Endodermal cell (in vitro differentiated cells): Measurements from ENCODE around the gene PARP8. TPM values are rescaled to one million over a fixed set of nuclear protein-coding genes. Genes with fewer than 3 reads are reported as not detected.

ENCODE experiments used
- DNase-seq: peaks from one replicate; pipeline ENCODE4 v3.0.0-alpha.2; 2017
- H3K27ac ChIP-seq: 2 replicates; pipeline ENCODE4 v1.5.1; 2013; ENCODE audit warnings: mild to moderate bottlenecking, low read depth, low read length, moderate library complexity
- H3K27me3 ChIP-seq: 2 replicates; pipeline ENCODE4 v1.6.1; 2013; ENCODE audit warnings: mild to moderate bottlenecking, low read length, moderate library complexity; ENCODE audit not compliant: insufficient read depth, control insufficient read depth, poor library complexity, severe bottlenecking
- H3K36me3 ChIP-seq: 2 replicates; pipeline ENCODE4 v1.7.0; 2013; ENCODE audit warnings: mild to moderate bottlenecking, low read length, moderate library complexity; ENCODE audit not compliant: control insufficient read depth, insufficient read depth
- H3K4me1 ChIP-seq: one replicate; pipeline ENCODE4 v1.7.0; 2013; ENCODE audit warnings: low read length; ENCODE audit not compliant: control insufficient read depth, insufficient read depth
- H3K4me3 ChIP-seq: 2 replicates; pipeline ENCODE4 v1.5.1; 2013; ENCODE audit warnings: mild to moderate bottlenecking, low read length, moderate library complexity
- H3K9ac ChIP-seq: 2 replicates; pipeline ENCODE4 v1.6.1; 2013; ENCODE audit warnings: mild to moderate bottlenecking, low read length, moderate library complexity; ENCODE audit not compliant: poor library complexity, severe bottlenecking; ENCODE audit errors: extremely low read depth
- H3K9me3 ChIP-seq: 2 replicates; pipeline ENCODE4 v1.6.1; 2013; ENCODE audit warnings: mild to moderate bottlenecking, low read length, moderate library complexity; ENCODE audit not compliant: control insufficient read depth
- H3K27ac Mint-ChIP-seq: 2 replicates; pipeline ENCODE4 v1.8.0; 2020; ENCODE audit warnings: mixed read lengths
- H3K27me3 Mint-ChIP-seq: 2 replicates; pipeline ENCODE4 v1.8.0; 2021; ENCODE audit warnings: mild to moderate bottlenecking, mixed read lengths; ENCODE audit not compliant: insufficient read depth
- H3K36me3 Mint-ChIP-seq: 2 replicates; pipeline ENCODE4 v1.8.0; 2020; ENCODE audit warnings: low read depth, mixed read lengths
- H3K4me1 Mint-ChIP-seq: 2 replicates; pipeline ENCODE4 v1.8.0; 2020; ENCODE audit warnings: mixed read lengths
- H3K4me3 Mint-ChIP-seq: 2 replicates; pipeline ENCODE4 v1.8.0; 2020; ENCODE audit warnings: mild to moderate bottlenecking, moderate library complexity, mixed read lengths
- H3K9me3 Mint-ChIP-seq: 2 replicates; pipeline ENCODE4 v1.8.0; 2020; ENCODE audit warnings: mild to moderate bottlenecking, mixed read lengths
- CTCF ChIP-seq: fragments of 200-600 bp; sonication (generic); conservative IDR thresholded peaks from 2 replicates; pipeline ENCODE4 v1.5.0; 2021; ENCODE audit warnings: antibody characterized with exemption, mild to moderate bottlenecking
- WGBS, 2 experiments: methylation state at CpG; one replicate each; pipeline versions ENCODE4 v1.1.5 to v1.1.7; 2013; ENCODE audit warnings: missing lambda C conversion rate in 2 of 2, mixed read lengths in 1 of 2; ENCODE audit not compliant: insufficient coverage in 1 of 2, insufficient read length in 1 of 2; 5-methylcytosine and 5-hydroxymethylcytosine counted together
- total RNA-seq, 2 donors: library from RNA; stranded (reverse); fragmentation: NEBNext Ultra II Directional in 1 of 2; extraction: Animal tissue kit (Norgen Biotek cat#: 25700) in 1 of 2; gene quantifications; 2 replicates in 1 of 2; 3 replicates in 1 of 2; pipeline ENCODE4 v1.2.1, GENCODE V29; 2021

Gene PARP8
- total RNA-seq, 2 donors from 2014 or later, result 18.7 to 19.4 TPM

GRCh38 chr5:50873595-50874277 is 207.3 kb downstream of the PARP8 start:
- H3K9me3 ChIP-seq, result no peaks in the 10 kb centered on the region
- peaks cover 2% of the 10 kb centered on the region for H3K9me3 Mint-ChIP-seq
- whole genome bisulfite sequencing, 2 experiments, result 90% methylated on average over 2 of the region's 2 CpGs; no CpG with 5 or more reads in 1 of the 2 experiments
- H3K27me3 Mint-ChIP-seq, result peaks cover 8% of the 10 kb centered on the region
- TF ChIP-seq CTCF, result no peak
- no peak for DNase-seq
- no peak overlapping the region for H3K27ac ChIP-seq
- peaks cover 11% of the 10 kb centered on the region for H3K4me1 Mint-ChIP-seq
- no peaks in the 10 kb centered on the region for H3K36me3 Mint-ChIP-seq
- no peak overlapping the region for H3K27ac Mint-ChIP-seq
- no peak overlapping the region for H3K4me3 Mint-ChIP-seq
- H3K27me3 ChIP-seq, result no peaks in the 10 kb centered on the region
- H3K36me3 ChIP-seq, result no peaks in the 10 kb centered on the region
- peaks cover 9% of the 10 kb centered on the region for H3K4me1 ChIP-seq
- H3K4me3 ChIP-seq, result no peak overlapping the region
- H3K9ac ChIP-seq, result no peak overlapping the region

GRCh38 chr5:50874306-50875001 is 208.0 kb downstream of the PARP8 start:
- H3K4me3 ChIP-seq, result no peak overlapping the region
- H3K36me3 ChIP-seq, result no peaks in the 10 kb centered on the region
- TF ChIP-seq CTCF, result no peak
- Mint-ChIP-seq H3K27ac (no peak overlapping the region), H3K36me3 (no peaks in the 10 kb centered on the region), H3K4me1 (peaks cover 5% of the 10 kb centered on the region), H3K27me3 (peaks cover 8% of the 10 kb centered on the region), H3K9me3 (peaks cover 2% of the 10 kb centered on the region), H3K4me3 (no peak overlapping the region)
- H3K9ac ChIP-seq, result no peak overlapping the region
- no peak for DNase-seq
- WGBS, 2 experiments, result 79 to 87% methylated on average over 5 to 6 of the region's 6 CpGs
- H3K4me1 ChIP-seq, result peaks cover 3% of the 10 kb centered on the region
- H3K27me3 ChIP-seq, result no peaks in the 10 kb centered on the region
- H3K27ac ChIP-seq, result no peak overlapping the region
- no peaks in the 10 kb centered on the region for H3K9me3 ChIP-seq

- Histone ChIP-seq H3K4me1 (no peaks in the 10 kb centered on the region), H3K9me3 (no peaks in the 10 kb centered on the region), H3K27me3 (no peaks in the 10 kb centered on the region), H3K27ac (no peak overlapping the region), H3K4me3 (no peak overlapping the region), H3K9ac (no peak overlapping the region), H3K36me3 (no peaks in the 10 kb centered on the region)
- H3K4me3 Mint-ChIP-seq, result no peak overlapping the region
- peaks cover 9% of the 10 kb centered on the region for H3K27me3 Mint-ChIP-seq
- no peak for DNase-seq
- peaks cover 2% of the 10 kb centered on the region for H3K9me3 Mint-ChIP-seq
- 92% methylated on average over 1 of the region's 1 CpG; no CpG with 5 or more reads in 1 of the 2 experiments for WGBS, 2 experiments
- no peak overlapping the region for H3K27ac Mint-ChIP-seq
- H3K4me1 Mint-ChIP-seq, result no peaks in the 10 kb centered on the region
- H3K36me3 Mint-ChIP-seq, result no peaks in the 10 kb centered on the region
- no peak for TF ChIP-seq CTCF
Observed at GRCh38 chr5:50875002-50875344, 208.5 kb downstream of the PARP8 start.
